GM08714 (cell line): ENCODE data around the gene SIRT7.

Source experiments
- H3K4me3 ChIP-seq: fragments of 200-500 bp; sonication (Bioruptor generic); 2 replicates; pipeline ENCODE4 v1.5.1; 2014; ENCODE audit warnings: mild to moderate bottlenecking, low read length, inconsistent platforms
- ZNF274 ChIP-seq: IDR thresholded peaks from 2 replicates; pipeline ENCODE4 v1.6.1; 2012; ENCODE audit warnings: mild to moderate bottlenecking, low read depth, low read length

SIRT7 gene

DNA sequence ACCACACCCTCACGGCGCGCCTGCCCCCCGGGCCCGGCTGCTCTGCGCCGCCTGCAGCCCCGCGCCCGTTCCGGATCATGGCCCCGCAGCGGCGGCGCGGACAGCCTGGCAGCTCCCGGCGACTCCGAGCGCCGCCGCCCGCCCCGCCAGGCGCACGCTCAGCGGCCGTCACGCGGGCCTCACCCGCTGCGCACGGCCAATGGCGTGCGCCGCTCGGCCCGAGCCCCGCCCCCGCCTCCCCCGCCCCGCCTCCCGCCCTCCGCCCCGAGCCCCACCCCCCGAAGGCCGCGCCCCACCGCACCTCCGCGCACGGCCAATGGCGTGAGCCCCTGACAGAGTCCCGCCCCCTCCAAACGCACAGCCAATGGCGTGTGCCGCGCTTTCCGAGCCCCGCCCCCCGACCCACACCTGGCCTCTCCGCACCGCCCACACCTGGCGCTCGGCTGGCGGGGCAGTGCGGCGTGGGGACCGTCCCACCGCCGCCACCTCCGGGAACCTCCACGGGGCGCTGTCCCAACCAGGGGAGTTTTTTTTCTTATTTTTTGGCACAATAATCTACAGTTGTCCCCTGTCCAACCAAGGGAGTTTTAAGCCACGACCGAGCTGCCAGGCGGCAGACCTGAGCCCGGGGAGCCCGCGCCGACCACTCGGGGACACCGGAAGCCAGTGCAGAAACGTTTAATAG lies 6.6 kb downstream of the SIRT7 start, which contains the start of gene PCYT2:
Gene PCYT2 (minus strand): TSS at position 123 of the 685 bp plus-strand sequence. CDS start 44 bp downstream, at position 79.
- H3K4me3 ChIP-seq = peak within 1 kb of the TSS; percentile 93
- TF ChIP-seq ZNF274 = no peak

DNA sequence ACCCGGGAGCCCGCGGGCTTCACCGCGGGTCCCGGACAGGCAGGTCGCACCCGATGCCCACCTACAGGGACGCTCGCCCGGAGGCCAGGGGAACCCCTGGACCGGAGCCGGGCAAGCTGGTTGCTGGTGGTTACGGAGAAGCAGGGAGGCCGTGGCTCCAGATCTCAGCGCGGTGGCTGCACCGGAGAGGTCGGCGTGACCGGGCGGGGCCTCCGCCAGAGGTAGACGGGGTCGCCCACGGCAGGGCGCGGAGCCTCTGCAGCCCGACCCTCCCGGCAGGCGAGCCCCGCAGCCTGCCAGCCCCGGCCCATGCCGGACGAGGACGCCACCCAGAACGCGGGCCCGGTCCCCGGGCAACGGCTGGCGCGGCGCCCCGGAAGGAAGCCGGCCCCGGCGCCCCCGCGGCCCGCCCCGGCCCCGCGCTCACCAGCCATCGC lies 7.1 kb downstream of the SIRT7 start:
- H3K4me3 ChIP-seq = peak overlapping the region; percentile 93
- no peak for TF ChIP-seq ZNF274

DNA sequence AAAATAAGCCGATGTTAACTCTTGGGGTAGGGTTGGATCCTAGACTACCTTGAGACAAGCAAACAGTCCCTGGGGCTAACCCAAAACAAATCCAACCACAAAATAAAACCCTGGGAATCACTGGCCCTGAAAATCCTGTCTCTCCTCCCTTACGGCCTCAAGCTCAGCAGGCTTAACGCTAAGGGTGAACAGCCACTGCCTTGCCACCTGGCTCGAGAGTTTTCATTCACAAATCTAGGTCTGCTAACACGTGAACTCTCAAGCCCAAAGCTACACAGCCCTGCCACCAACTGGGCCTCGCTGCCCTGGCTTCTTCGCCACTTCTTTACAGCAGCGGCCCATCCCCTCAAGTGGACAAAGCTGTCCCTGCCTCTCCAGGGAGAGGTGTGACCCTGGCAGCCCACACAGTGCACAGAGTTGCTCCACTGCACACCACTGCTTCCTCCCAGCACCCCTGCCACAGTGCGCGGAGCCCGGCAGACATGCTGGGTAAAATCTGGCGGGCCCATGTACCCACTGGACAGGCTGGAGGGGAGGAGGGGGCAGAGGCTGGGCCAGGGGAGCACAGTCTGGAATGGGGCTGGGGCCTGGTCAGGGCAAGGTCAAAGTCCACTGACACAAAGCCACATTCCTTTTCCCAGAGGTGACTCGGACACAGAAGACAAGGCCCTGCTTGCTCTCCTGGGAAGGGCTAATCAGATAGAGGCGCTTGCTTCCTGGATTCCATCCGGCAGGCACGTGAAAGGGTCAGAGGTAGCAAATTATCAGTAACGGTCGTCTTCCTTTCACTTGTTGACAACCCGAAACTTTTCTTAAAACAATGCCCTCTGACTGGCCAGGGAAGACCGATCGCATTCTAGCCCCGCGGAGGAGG lies 7.8 kb downstream of the SIRT7 start:
- TF ChIP-seq ZNF274 = no peak
- H3K4me3 ChIP-seq = peak overlapping the region; percentile 93

DNA sequence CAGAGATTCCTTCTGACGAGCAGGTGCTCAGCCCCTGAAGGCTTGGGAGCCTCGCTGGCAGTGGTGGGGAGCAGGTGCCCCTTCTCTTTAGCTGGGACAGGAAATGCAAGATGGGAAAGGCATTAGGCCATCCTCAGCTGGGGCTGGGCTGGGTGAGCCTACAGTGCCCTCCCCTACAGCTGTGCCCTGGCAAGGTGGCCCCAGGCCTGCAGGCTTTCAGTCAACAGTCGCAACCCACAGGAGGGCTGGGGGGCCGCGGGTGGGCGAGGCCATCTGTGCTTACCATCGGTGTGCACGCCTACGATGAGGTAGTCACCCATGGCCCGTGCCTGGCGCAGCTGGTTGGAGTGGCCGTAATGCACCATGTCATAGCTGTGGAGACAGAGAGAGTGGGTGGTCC lies 8.7 kb downstream of the SIRT7 start:
- TF ChIP-seq ZNF274 = no peak

DNA sequence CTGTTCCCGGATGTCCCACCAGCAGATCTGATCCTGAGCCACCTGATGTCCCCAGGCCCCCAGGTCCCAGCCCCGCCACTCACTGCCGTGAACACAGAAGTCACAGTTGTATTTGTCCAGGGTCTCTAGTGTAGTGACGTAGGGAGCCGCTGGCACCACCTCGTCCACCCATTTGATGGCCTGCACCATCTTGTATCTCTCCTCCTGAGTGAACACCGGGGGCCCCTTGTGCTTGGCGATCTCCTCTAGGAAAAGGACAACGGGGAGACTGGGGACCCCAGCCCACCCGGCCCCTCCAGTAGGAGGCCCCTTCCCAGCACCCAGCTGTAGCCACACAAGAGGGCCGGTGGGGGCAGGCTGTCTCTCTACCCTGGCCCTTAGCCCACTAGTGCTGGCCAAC lies 9.2 kb downstream of the SIRT7 start:
- no peak for TF ChIP-seq ZNF274

More for the DNA sequence above, 8.7 kb downstream of the SIRT7 start:
- H3K4me3 ChIP-seq = no peak overlapping the region

DNA sequence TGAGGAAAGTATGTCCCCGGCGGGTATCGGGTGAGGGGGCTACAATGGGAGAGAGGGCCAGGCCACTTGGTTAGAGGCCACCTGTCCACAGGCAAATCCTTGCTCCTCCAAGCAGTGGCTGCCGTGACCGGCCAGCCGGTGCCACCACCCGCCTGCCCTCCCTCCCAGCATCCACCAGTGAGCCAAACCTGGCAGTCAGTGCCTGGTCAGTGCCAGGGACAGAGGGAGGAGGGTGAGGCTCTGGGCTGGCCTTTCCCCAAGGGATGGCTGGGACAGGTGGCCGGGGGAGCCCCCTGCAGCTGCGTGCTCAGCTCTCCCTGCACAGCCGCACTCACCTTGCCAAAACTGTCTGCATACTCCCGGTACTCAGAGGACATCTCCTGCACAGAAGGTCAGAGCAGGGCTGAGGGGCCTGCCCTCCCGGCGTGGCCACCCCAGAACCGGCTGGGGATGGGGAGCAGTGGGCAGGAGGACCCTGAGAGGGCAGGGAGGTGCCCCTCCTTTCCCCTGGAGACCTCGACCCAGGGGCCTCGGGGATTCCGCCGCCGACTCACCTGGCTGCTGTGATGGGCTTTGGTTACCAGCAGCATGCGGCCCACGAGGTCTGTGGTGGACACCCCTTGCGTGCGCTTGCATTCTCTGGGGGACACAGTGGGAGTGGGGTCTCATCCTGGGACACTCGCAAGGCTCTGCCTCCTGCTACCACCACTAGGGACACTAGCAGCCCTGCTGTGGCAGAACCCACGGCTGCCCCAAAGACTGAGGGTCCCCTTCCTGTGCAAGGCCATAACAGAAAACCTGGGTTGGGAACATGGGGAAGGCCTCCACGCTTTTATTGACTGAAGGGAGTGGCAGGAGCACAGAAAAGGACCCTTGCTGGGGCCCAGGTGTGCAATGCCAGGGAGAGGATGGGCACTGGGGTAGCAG lies 10.5 kb downstream of the SIRT7 start:
- H3K4me3 ChIP-seq = no peak overlapping the region
- TF ChIP-seq ZNF274 = no peak

More for the DNA sequence above, 9.2 kb downstream of the SIRT7 start:
- no peak overlapping the region for H3K4me3 ChIP-seq

DNA sequence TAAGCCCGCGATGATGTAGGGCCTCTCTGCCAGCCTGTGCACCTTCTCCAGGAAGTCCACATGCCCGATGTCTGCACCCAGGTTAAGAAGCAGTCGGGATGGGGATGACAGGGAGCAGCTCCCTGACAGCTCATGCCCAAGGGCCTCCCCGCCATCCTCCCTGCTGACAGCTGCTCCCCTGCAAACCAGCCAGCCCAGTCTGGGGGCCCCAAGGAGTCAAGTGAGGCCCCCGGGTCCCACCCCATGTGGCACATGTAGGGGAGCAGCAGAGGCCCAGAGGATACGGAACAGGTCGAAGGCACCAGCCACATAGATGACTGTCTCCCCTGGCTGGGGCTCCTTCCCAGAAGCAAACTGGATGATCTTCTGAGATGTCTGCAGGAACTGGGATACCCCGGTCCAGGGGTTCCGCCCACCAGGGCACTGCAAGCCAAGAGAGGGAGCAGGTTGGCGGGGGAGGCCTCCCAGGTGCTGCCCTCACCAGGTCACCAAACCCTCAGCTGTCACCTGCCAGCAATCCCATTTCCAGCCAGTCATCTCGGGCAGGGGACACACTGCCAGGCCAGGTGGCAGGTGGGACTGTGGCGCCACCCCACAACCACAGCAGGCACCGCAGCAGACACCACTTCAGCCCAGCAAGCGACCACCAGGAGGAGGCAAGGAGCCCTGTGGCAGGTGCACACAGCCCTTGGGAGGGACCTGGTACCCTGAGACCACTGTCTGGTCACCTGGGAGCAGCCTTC lies 11.3 kb downstream of the SIRT7 start:
- H3K4me3 ChIP-seq = no peak overlapping the region
- no peak for TF ChIP-seq ZNF274

DNA sequence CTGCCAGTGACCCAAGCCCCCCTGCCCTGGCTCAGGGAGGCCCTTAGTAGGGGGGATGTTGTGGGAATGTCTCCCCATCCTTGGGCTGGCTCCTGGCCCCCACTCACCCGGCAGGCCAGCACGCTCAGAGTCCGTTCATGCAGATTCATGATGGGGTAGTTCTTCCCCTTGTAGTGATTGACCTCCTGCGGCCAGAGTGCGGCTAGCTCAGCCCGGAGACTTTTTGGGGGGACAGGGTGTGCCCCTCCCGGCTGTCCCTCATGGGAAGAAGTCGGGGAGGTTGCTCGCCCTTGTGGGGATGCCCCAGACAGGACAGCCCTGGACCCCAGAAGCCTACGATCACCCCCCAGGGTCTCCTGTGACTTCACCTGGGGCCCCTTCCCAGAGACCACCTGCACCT lies 12.0 kb downstream of the SIRT7 start:
- no peak for TF ChIP-seq ZNF274
- H3K4me3 ChIP-seq = no peak overlapping the region

DNA sequence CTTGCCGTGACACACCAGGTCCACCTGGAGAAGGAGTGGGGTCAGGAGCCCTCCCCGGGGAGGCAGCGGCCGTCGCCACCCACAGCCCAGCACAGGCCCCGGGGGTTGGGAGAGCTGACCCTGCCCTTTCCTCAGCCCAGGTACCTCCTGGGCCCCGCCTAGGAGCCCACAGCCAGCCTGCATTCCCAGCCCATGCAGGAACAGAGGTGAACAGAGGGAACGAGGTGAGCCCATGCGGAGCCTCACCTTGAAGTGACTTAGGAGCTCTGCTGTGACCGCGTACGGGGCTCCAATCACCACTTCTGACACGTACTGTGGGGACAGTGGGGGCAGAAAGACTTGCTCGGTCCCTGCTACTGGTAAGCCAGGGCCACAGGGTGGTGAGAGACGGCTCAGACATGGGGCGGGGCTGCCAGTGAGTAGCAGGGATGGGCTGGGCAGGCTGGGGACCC lies 12.5 kb downstream of the SIRT7 start:
- TF ChIP-seq ZNF274 = no peak
- H3K4me3 ChIP-seq = no peak overlapping the region

DNA sequence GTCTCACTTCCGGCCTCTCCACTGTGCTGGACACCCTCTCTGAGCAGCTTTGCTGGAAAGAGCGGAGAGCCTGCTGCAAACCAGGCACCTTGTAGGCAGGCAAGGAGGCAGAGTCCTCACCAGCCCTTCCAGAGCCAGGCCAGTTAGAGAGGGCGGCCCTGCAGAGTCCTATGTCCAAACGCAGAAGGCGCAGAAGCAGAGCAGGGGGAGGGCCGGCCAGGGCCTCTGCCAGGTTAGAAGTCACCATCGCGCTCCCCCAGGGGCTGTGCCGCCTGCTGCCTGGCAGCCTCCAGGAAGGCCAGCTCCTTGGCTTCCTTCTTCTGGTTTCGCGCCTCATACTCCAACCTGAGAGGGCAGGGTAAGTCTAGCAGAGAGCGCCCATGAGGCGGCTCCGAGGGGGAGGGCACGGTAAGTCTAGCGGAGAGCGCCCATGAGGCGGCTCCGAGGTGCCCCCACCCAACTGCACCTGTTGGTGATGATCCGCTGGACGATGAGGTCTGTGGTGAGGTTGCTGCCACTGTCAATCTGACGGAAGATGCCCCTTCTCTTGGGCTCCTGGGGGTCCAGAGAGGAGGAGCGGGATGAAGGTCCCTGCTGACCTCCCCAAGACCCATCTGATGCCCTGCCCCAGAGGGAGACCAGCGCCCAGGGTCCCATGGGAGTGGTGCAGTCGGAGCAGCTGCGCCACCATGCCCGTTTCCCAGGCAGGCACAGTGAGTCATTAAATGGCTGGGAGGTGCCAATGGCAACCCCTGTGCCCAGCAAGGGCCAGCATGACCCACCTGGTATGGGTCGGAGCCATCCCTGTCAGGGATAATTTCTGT lies 13.2 kb downstream of the SIRT7 start:
- no peak overlapping the region for H3K4me3 ChIP-seq
- TF ChIP-seq ZNF274 = no peak

DNA sequence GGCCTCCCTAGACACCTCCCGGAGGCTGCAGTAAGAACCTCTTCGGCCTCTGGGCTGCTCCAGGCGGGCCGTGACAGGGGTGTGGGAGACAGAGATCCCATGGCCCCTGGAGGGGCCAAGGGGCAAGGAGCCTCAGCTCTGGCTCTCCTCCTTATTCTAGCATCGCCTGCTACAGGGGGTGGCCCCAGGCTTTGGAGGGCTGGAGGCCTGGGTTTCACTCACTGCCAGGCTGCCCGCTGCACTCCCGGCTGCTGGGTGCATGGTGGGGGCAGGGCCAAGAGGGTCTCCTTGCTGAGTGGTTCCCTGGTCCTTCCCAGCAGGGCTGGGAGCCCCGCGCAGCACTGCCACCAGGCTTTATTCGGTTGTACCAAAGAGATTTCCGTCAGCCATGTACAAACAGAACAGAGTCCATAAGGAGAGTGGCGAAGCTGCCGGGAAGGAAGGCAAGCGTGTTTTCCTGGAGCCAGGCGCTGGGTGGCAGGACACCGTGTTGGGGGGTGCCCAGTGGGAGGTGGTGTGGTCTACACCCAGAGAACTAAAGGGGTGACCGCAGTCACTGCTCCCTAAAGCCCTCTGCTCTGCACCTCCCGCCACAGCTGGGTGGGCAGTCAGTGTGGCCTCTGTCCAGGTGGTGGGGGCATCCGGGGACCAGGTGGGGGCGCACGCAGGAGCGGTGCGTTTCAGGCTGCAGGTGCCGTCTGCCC lies 13.9 kb downstream of the SIRT7 start:
- H3K4me3 ChIP-seq = no peak overlapping the region
- no peak for TF ChIP-seq ZNF274

DNA sequence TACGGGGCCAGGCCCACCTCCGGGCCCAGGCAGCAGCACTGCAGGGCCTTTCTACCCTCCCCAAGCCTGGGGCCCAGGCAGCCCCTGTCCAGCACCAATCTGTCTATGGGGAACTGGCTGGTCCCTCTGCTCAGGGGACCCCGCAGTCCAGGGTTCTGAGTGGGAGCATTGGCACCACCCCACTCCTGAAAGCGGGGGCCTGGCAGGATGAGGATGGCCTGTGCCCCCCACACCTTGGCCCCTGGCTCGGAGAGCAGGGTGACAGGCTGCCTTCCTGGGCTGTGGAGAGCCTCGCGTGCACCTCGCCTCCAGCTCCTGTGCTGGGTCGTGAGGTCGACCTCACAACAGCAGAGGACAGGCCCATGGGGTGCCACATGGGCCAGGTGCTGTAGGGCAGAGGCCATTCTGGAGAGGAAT lies 14.6 kb downstream of the SIRT7 start:
- TF ChIP-seq ZNF274 = no peak

More for the DNA sequence above, 14.6 kb downstream of the SIRT7 start:
- no peak overlapping the region for H3K4me3 ChIP-seq
